ENCODE data around the gene GTPBP6. TPM values are rescaled to one million over a fixed set of nuclear protein-coding genes. Genes with fewer than 3 reads are reported as not detected.
"Not testable (repeated sequence)": the region's sequence is repeated elsewhere in the genome, so short reads cannot be mapped to it uniquely, and the experiment has no call there.

GTPBP6 gene
- total and polyA plus RNA-seq, 2 donors (not counting 3 experiments of a cell fraction or from before 2014, with no cell fraction given), result 39.1 to 63.5 TPM

DNA sequence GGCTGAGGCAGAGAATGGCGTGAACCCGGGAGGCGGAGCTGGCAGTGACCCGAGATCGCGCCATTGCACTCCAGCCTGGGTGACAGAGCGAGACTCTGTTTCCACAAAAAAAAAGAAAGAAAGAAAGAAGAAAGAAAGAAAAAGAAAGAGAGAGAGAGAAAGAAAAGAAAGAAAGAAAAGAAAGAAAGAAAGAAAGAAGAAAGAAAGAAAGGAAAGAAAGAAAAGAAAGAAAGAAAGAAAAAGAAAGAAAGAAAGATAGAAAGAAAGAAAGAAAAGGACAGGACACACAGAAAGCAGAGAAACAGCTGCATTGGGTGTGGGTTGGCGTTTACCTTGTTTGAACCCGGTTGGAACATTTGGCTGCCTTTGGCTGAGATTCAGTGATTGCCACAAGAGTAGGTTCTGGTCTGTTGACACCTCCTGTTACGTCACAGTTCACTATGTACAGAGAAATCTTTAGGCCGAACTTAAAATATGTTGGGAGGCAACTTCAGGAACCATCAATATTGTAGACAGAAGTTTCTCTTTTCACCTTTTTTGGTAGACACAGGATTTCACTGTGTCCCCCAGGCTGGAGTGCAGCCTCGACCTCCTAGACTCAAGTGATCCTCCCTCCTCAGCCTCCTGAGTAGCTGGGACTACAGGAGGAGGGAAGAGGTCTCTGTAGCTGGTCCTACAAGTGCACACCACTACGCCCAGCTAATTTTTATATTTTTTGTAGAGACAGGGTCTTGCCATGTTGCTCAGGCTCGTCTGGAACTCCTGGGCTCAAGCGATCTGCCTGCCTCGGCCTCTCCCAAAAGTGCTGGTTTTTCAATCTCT, 53.8 kb downstream of the GTPBP6 start:
- CTCF ChIA-PET, result no interaction called here
- no peak for FAIRE-seq
- dilution Hi-C loops (cut with MboI; ENCODE audit: extremely low pct_ligation_motif_present, low sequenced_read_pairs), result no loop called here

DNA sequence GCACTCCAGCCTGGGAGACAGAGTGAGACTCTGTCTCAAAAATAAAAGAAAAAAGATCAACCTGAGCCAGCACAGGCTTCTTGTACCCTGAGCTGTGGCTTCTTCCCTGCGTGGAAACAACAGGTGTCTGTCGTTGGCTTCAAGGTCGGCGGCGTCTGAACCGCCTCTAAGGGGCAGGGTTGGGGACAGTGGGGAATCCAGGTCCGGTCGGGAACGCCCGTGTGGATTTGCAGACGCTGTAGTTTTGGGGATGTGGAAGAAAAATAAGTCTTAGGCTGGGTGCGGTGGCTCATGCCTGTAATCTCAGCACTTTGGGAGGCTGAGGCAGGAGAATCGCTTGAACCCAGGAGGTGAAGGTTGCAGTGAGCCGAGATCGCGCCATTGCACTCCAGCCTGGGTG, 54.6 kb downstream of the GTPBP6 start:
- FAIRE-seq; dilution Hi-C loops (cut with MboI; ENCODE audit: extremely low pct_ligation_motif_present, low sequenced_read_pairs): not testable (repeated sequence)

More for the DNA sequence above, 53.8 kb downstream of the GTPBP6 start:
- no peak overlapping the region for H3K4me2 ChIP-seq (ENCODE audit: insufficient read depth, low read length)
- no peaks in the 10 kb centered on the region for H3K4me1 ChIP-seq (ENCODE audit: control insufficient read depth, extremely low read depth, insufficient read depth, low read length)
- H3K79me2 ChIP-seq (ENCODE audit: control insufficient read depth, insufficient read depth, low read length), result no peaks in the 10 kb centered on the region
- H3K27me3 ChIP-seq (ENCODE audit: control insufficient read depth in 2 of 2, insufficient read depth in 2 of 2, low read length in 2 of 2), result no peaks in the 10 kb centered on the region
- H3K4me3 ChIP-seq (replicated peaks in 1 of 3; ENCODE audit: insufficient read depth in 1 of 3, low read depth in 1 of 3, low read length in 3 of 3), result no peak overlapping the region
- H3K36me3 ChIP-seq (ENCODE audit: control insufficient read depth in 2 of 2, extremely low read depth in 1 of 2, insufficient read depth in 2 of 2, low read length in 2 of 2), result no peaks in the 10 kb centered on the region
- H3K9me3 ChIP-seq (replicated peaks; ENCODE audit: control insufficient read depth, insufficient read depth, low read length), result no peaks in the 10 kb centered on the region
- TF ChIP-seq POLR2AphosphoS5 (IDR thresholded peaks at IDR 0.05; ENCODE audit: insufficient read depth, low read depth, low read length) (no peak), POLR2A (IDR thresholded peaks at IDR 0.05; ENCODE audit: low read depth, low read length) (no peak), FOS (IDR thresholded peaks at IDR 0.05; ENCODE audit: borderline replicate concordance, insufficient read depth, low read length) (no peak), EZH2 (IDR thresholded peaks at IDR 0.05; ENCODE audit: borderline replicate concordance, low read depth, low read length, severe bottlenecking) (no peak), GATA2 (IDR thresholded peaks at IDR 0.05; ENCODE audit: insufficient read depth, insufficient read length, low read depth, low read length) (no peak), MYC (IDR thresholded peaks at IDR 0.05; ENCODE audit: low read depth, low read length) (no peak), JUN (IDR thresholded peaks at IDR 0.05; ENCODE audit: borderline replicate concordance, insufficient read depth, insufficient read length, low read depth) (no peak)
- TF ChIP-seq, protein P1, sequence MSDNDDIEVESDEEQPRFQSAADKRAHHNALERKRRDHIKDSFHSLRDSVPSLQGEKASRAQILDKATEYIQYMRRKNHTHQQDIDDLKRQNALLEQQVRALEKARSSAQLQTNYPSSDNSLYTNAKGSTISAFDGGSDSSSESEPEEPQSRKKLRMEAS (IDR thresholded peaks at IDR 0.05; ENCODE audit: insufficient read depth, insufficient read length), result no peak
- TF ChIP-seq, protein P2, sequence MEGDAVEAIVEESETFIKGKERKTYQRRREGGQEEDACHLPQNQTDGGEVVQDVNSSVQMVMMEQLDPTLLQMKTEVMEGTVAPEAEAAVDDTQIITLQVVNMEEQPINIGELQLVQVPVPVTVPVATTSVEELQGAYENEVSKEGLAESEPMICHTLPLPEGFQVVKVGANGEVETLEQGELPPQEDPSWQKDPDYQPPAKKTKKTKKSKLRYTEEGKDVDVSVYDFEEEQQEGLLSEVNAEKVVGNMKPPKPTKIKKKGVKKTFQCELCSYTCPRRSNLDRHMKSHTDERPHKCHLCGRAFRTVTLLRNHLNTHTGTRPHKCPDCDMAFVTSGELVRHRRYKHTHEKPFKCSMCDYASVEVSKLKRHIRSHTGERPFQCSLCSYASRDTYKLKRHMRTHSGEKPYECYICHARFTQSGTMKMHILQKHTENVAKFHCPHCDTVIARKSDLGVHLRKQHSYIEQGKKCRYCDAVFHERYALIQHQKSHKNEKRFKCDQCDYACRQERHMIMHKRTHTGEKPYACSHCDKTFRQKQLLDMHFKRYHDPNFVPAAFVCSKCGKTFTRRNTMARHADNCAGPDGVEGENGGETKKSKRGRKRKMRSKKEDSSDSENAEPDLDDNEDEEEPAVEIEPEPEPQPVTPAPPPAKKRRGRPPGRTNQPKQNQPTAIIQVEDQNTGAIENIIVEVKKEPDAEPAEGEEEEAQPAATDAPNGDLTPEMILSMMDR (IDR thresholded peaks at IDR 0.05; ENCODE audit: extremely low read depth in 1 of 2, insufficient read depth in 1 of 2, low read depth in 1 of 2, low read length in 2 of 2), result no peak
- DNase-seq (ENCODE audit: low read depth, low spot score), result no peak
- H3K9me1 ChIP-seq (replicated peaks; ENCODE audit: control insufficient read depth, extremely low read depth, insufficient read depth, low read length), result no peaks in the 10 kb centered on the region
- POLR2A ChIA-PET, result no interaction called here
- BruUV-seq (replicated peaks), result no TSS peak
- no peak overlapping the region for H3K9ac ChIP-seq (replicated peaks; ENCODE audit: extremely low read depth, insufficient read depth, low read length)
- H4K20me1 ChIP-seq (replicated peaks; ENCODE audit: control insufficient read depth, extremely low read depth, insufficient read depth, low read length), result no peaks in the 10 kb centered on the region
- H2AFZ ChIP-seq (ENCODE audit: low read depth, low read length), result no peak overlapping the region
- intact Hi-C loops (cut with micrococcal nuclease), result no loop called here
- H3K27ac ChIP-seq (ENCODE audit: insufficient read depth, low read depth, low read length), result no peak overlapping the region

More for the DNA sequence above, 54.6 kb downstream of the GTPBP6 start:
- H3K4me2 ChIP-seq (ENCODE audit: insufficient read depth, low read length); POLR2A ChIA-PET; DNase-seq (ENCODE audit: low read depth, low spot score); H3K27me3 ChIP-seq (ENCODE audit: control insufficient read depth in 2 of 2, insufficient read depth in 2 of 2, low read length in 2 of 2); BruUV-seq (replicated peaks); H3K9me1 ChIP-seq (replicated peaks; ENCODE audit: control insufficient read depth, extremely low read depth, insufficient read depth, low read length); CTCF ChIA-PET; H3K79me2 ChIP-seq (ENCODE audit: control insufficient read depth, insufficient read depth, low read length); H3K9ac ChIP-seq (replicated peaks; ENCODE audit: extremely low read depth, insufficient read depth, low read length); H4K20me1 ChIP-seq (replicated peaks; ENCODE audit: control insufficient read depth, extremely low read depth, insufficient read depth, low read length); H3K9me3 ChIP-seq (replicated peaks; ENCODE audit: control insufficient read depth, insufficient read depth, low read length); H2AFZ ChIP-seq (ENCODE audit: low read depth, low read length); H3K36me3 ChIP-seq (ENCODE audit: control insufficient read depth in 2 of 2, extremely low read depth in 1 of 2, insufficient read depth in 2 of 2, low read length in 2 of 2); H3K4me1 ChIP-seq (ENCODE audit: control insufficient read depth, extremely low read depth, insufficient read depth, low read length); H3K4me3 ChIP-seq (replicated peaks in 1 of 3; ENCODE audit: insufficient read depth in 1 of 3, low read depth in 1 of 3, low read length in 3 of 3); intact Hi-C loops (cut with micrococcal nuclease); H3K27ac ChIP-seq (ENCODE audit: insufficient read depth, low read depth, low read length): not testable (repeated sequence)
